ENCODE results near the gene RPS6KA2. TPM values are rescaled to one million over a fixed set of nuclear protein-coding genes. Genes with fewer than 3 reads are reported as not detected.

The RPS6KA2 gene
- total and polyA plus RNA-seq, 2 experiments from 2014 or later, result 12.5 to 25.3 TPM

- H3K27ac ChIP-seq (ENCODE audit: low read depth), result no peak overlapping the region
Observed at GRCh38 chr6:166599205-166599604, 27.8 kb downstream of the RPS6KA2 start.

More at GRCh38 chr6:166599205-166599604, 27.8 kb downstream of the RPS6KA2 start:
- H3K27me3 ChIP-seq (ENCODE audit: insufficient read depth), result no peaks in the 10 kb centered on the region
- Mint-ChIP-seq H3K27ac (no peak overlapping the region), H3K27me3 (ENCODE audit: insufficient read depth, low read depth, poor library complexity) (peaks cover 2% of the 10 kb centered on the region), H3K36me3 (ENCODE audit: low read depth) (peaks cover 3% of the 10 kb centered on the region; the same call in 2 of the 3 replicates), H3K4me1 (peaks cover 45% of the 10 kb centered on the region), H3K9me3 (no peaks in the 10 kb centered on the region; the same call in 2 of the 3 replicates), H3K4me3 (no peak overlapping the region)
- no peak overlapping the region for H3K4me2 ChIP-seq
- H3K79me2 ChIP-seq (replicated peaks; ENCODE audit: insufficient read depth), result peaks cover 82% of the 10 kb centered on the region
- DNase-seq (ENCODE audit: low spot score) (no peak), ATAC-seq (no peak)
- no peaks in the 10 kb centered on the region for H3K36me3 ChIP-seq (ENCODE audit: insufficient read depth)
- no peak overlapping the region for H2AFZ ChIP-seq
- peaks cover 18% of the 10 kb centered on the region for H3K4me1 ChIP-seq (ENCODE audit: insufficient read depth)
- H3K4me3 ChIP-seq, result no peak overlapping the region
- peaks cover 26% of the 10 kb centered on the region for H4K20me1 ChIP-seq (replicated peaks; ENCODE audit: insufficient read depth)
- no peak for TF ChIP-seq ZNF462 (CRISPR knock-in tag; IDR thresholded peaks at IDR 0.05)
- TF ChIP-seq EZH2phosphoT487 (IDR thresholded peaks at IDR 0.05; ENCODE audit: unreplicated experiment), result no peak
- TF ChIP-seq ZNF114 (CRISPR knock-in tag; IDR thresholded peaks at IDR 0.05), result no peak
- no peak for TF ChIP-seq REST (IDR thresholded peaks at IDR 0.05; ENCODE audit: unreplicated experiment)
- no peak for TF ChIP-seq CREB1 (CRISPR knock-in tag; IDR thresholded peaks at IDR 0.05; ENCODE audit: low read depth)
- TF ChIP-seq ZNF331 (CRISPR knock-in tag; IDR thresholded peaks at IDR 0.05; ENCODE audit: low read depth), result no peak
- no peak for TF ChIP-seq POLR2AphosphoS5 (IDR thresholded peaks at IDR 0.05; ENCODE audit: low read depth)
- no peaks in the 10 kb centered on the region for H3K9me2 ChIP-seq (ENCODE audit: insufficient read depth)
- no peaks in the 10 kb centered on the region for H3F3A ChIP-seq (replicated peaks; ENCODE audit: low read depth)
